Nasal cavity respiratory epithelium epithelial cell of viscerocranial mucosa (primary cell): ENCODE data around the gene GPRC5C. TPM values are rescaled to one million over a fixed set of nuclear protein-coding genes. Genes with fewer than 3 reads are reported as not detected.

ENCODE experiments used
- total RNA-seq: library from RNA; depleted of rRNA; stranded (reverse); fragments of >200 nt; gene quantifications from 2 replicates; pipeline ENCODE4 v1.2.3, GENCODE V29; 2014

The GPRC5C gene
- total RNA-seq: 7.2 and 80.2 TPM in 2 replicates

GRCh38 chr17:74431568-74432423 lies at the start of gene GPRC5C:
GPRC5C (plus strand) TSS chr17:74432088; CDS start chr17:74439777, 7,689 bp downstream.

GRCh38 chr17:74466111-74466827 lies 34.4 kb downstream of the GPRC5C start, which contains the start of gene CD300A:
CD300A (plus strand) TSS chr17:74466634; CDS start chr17:74466704, 70 bp downstream.

Other genes with a start within 250 kb of the GPRC5C start
- gene RPL38, start 228.4 kb upstream of the GPRC5C start, total RNA-seq: 1,302 and 1,753 TPM in 2 replicates
- 2.4 and 3.8 TPM in 2 replicates for gene TTYH2, start 218.5 kb upstream of the GPRC5C start, total RNA-seq
- gene DNAI2, start 157.9 kb upstream of the GPRC5C start, total RNA-seq: 0.07 TPM in 1 of 2 replicates, not detected in the other
- 0.07 TPM in 1 of 2 replicates, not detected in the other for gene KIF19, start 105.9 kb upstream of the GPRC5C start, total RNA-seq
- gene BTBD17, start 70.2 kb upstream of the GPRC5C start, total RNA-seq: not detected in 2 replicates
- not detected in 2 replicates for gene GPR142, start 64.6 kb upstream of the GPRC5C start, total RNA-seq
- gene CD300A, start 34.5 kb downstream of the GPRC5C start, total RNA-seq: 0.07 TPM in 1 of 2 replicates, not detected in the other
- gene CD300LB, start 99.4 kb downstream of the GPRC5C start, total RNA-seq: not detected in 2 replicates
- gene CD300C, start 114.0 kb downstream of the GPRC5C start, total RNA-seq: not detected in 2 replicates
- not detected in 2 replicates for gene CD300H, start 135.4 kb downstream of the GPRC5C start, total RNA-seq
- not detected in 2 replicates for gene CD300LD, start 160.2 kb downstream of the GPRC5C start, total RNA-seq
- not detected in 2 replicates for gene CD300E, start 191.7 kb downstream of the GPRC5C start, total RNA-seq